HG03025 (cell line): ENCODE data around the gene PRMT1.

ENCODE experiments used
- ATAC-seq: cut with Tn5 transposase; IDR thresholded peaks from one replicate; pipeline ENCODE4 v1.9.1; 2021; ENCODE audit warnings: mild to moderate bottlenecking, moderate library complexity; ENCODE audit not compliant: unreplicated experiment, low FRiP score

Gene PRMT1

GRCh38 chr19:49687566-49688316 is 10.7 kb downstream of the PRMT1 start:
- no peak for ATAC-seq

DNA sequence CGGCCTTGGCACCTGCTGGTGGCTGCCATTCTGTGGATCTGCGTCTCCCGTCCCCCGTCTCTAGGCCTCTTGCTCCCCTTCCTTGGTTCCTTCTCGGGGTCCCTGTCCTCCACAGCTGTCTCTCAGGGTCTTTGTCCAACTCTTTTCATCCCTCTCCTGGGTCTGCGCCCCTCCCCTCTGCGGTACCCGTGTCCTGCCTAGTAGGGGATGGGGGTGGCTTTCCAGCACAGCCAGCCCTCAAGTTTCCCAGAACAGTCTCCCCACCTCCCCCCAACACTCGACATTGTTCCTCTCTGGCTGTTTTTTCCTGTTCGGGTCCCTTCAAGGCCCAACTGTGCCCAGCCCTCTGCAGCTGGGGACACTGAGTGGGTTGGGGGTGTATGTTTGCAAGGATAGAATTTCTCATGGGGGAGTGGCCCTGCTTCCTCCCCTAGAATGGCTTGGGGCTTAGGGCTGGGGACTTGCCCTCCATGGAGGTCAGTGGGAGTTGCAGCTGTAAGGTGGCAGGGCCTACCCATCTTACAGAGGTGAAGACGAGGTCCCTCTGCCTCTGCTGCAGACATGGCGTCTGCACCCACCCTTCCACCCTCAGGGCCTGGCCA is 11.6 kb downstream of the PRMT1 start:
- no peak for ATAC-seq

DNA sequence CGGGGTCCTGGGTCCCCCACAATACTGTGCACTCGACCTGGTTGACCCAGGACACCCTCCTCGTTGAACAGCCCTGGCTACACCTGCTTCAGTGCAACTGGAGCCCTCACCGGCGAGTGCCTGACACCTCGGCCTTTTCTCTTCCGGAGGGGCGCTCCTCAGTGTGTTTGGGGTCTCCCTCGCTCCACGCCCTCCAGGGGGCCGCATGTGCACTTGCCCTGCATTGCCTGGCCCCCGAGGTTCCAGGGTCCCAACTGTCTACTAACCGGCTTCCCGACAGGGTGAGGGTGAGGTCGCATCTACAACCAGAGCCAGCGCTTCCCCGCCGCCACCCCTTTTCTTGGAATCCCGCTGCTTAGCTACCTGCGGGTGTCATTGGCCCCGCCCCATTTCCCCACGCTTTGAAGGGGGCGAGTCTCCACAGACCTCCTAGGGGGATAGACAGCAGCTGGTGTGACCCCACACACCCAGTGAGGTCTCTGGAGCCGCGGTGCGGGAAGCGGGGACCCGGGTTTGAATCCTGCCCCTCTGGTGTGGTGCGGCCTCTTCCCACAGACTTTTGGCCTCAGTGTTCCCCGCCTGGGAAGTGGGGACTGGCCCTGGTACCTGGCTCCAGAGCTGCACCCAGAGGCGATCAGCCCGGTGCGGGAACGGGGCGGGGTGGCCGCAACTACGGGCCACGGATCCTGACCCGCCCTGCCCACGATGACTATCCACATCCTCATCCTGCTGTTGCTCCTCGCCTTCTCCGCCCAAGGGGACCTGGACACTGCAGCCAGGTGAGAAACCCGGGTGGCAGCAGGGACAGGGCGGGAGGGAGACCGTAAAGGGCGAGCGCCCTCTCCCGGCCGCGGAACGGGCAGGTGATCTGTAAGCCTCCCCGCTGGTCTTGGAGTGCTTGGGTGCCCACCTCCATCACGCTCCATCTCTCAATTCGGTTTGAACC is 12.3 kb downstream of the PRMT1 start, which contains the start of gene ADM5:
Gene ADM5 (plus strand): TSS at position 462 of the 946 bp plus-strand sequence. CDS start 244 bp downstream, at position 706.
- no peak for ATAC-seq

DNA sequence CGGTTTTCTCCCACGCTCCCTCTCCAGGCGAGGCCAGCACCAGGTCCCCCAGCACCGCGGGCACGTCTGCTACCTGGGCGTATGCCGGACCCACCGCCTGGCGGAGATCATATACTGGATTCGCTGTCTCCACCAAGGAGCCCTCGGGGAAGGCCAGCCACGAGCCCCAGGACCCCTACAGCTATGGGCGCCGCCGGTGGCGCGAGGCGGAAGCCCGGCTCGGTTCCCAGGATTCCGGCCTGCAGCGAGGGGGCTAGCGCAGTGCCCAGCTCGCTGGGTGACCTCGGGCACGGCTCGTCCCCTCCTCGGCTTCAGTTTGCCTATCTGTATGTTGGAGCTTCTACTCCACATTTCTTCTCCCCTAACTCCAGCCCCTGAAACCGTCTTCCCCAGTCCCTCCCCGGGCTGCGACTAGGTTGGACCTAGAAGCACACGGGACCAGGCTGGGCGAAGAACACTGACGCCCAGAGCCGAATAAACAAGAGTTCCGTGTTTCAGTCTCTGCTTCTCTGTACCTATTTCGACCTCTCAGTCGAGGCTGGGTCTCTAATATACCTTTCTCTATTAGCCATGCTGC is 13.1 kb downstream of the PRMT1 start:
- no peak for ATAC-seq

GRCh38 chr19:49690656-49691242 is 13.7 kb downstream of the PRMT1 start, which contains the start of gene CPT1C:
Gene CPT1C, plus strand, starts transcription at chr19:49691116. Its CDS starts 1,137 bp downstream, at chr19:49692253.
- ATAC-seq: no peak

- no peak for ATAC-seq
Measured at GRCh38 chr19:49691243-49692146, 14.4 kb downstream of the PRMT1 start.

DNA sequence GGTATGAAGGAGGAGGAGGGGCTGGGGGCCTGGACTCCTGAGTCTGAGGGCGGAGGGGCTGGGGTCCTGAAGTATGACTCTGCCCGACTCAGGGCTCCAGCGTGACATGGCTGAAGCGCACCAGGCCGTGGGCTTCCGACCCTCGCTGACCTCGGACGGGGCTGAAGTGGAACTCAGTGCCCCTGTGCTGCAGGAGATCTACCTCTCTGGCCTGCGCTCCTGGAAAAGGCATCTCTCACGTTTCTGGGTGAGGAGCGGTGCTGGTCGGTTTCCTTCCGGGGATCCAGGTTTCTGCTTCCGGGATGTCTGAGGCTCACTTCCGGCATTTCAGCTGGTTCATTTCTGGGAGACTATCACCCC is 15.1 kb downstream of the PRMT1 start:
- no peak for ATAC-seq

GRCh38 chr19:49696115-49696514 is 19.0 kb downstream of the PRMT1 start:
- ATAC-seq: no peak

- no peak for ATAC-seq
Measured at GRCh38 chr19:49696865-49697264, 19.8 kb downstream of the PRMT1 start.

DNA sequence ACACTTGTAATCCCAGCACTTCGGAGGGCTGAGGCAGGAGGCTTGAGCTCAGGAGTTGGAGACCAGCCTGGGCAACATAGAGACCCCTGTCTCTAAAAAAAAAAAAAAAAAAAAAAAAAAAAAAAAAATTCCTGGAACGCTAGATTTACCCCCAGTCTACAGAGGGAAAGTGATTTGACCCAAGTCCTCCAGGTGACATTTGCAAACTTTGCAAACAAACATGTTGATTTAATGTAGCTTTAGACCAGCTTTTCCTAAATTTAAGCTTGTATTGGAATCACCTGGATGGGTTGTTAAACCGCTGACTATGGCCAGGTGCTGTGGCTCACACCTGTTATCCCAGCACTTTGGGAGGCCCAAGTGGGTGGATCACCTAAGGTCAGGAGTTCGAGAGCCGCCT is 22.3 kb downstream of the PRMT1 start:
- no peak for ATAC-seq

- ATAC-seq: no peak
Measured at GRCh38 chr19:49700563-49700962, 23.5 kb downstream of the PRMT1 start.

GRCh38 chr19:49701271-49701786 is 24.3 kb downstream of the PRMT1 start:
- ATAC-seq: no peak

DNA sequence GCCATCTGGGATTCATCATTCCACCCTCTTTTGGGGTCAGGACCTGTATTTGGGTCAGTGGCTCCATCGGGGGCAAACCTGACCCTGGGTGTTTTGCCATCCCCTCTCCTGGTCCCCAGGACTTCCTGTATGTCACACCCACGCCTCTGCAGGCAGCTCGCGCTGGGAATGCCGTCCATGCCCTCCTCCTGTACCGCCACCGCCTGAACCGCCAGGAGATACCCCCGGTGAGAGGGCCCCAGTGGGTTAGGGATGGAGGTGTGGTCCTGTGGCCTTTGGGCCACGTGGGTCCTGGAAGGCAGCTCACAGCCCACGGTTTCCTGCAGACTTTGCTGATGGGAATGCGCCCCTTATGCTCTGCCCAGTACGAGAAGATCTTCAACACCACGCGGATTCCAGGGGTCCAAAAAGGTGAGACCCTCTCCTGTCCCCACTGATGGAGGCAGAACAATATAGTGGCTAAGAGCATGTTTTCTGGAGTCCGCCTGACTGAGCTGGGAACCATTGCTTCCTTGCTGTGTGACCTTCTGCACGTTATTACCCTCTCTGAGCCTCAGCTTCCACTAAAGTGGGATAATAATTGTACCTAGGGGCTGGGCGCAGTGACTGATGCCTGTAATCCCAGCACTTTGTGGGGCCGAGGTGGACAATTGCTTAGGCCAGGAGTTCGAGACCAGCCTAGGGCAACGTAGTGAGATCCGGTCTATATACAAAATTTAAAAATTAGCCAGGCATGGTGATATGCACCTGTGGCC is 28.0 kb downstream of the PRMT1 start:
- ATAC-seq: no peak

GRCh38 chr19:49705919-49706318 is 28.8 kb downstream of the PRMT1 start:
- ATAC-seq: no peak

DNA sequence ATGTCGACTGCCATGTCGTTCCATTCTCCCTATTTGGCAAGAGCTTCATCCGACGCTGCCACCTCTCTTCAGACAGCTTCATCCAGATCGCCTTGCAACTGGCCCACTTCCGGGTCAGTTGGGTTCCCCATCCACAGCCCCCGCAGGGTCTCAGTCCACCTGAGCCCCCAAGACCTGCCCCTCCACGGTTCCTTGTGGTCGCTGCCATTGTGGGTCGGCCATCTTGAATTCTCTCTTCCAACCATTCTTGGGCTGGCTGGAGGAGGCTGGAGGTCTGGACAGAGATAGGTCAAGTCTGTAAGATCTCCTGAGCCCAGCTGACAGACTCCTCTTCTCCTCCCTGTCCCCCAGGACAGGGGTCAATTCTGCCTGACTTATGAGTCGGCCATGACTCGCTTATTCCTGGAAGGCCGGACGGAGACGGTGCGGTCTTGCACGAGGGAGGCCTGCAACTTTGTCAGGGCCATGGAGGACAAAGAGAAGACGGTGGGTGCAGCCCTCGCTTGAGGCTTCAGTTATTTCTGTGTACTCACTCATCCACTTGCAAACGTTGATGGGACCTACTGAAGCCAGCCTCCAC is 33.4 kb downstream of the PRMT1 start:
- no peak for ATAC-seq

- ATAC-seq: no peak
Measured at GRCh38 chr19:49712397-49712859, 35.4 kb downstream of the PRMT1 start.

DNA sequence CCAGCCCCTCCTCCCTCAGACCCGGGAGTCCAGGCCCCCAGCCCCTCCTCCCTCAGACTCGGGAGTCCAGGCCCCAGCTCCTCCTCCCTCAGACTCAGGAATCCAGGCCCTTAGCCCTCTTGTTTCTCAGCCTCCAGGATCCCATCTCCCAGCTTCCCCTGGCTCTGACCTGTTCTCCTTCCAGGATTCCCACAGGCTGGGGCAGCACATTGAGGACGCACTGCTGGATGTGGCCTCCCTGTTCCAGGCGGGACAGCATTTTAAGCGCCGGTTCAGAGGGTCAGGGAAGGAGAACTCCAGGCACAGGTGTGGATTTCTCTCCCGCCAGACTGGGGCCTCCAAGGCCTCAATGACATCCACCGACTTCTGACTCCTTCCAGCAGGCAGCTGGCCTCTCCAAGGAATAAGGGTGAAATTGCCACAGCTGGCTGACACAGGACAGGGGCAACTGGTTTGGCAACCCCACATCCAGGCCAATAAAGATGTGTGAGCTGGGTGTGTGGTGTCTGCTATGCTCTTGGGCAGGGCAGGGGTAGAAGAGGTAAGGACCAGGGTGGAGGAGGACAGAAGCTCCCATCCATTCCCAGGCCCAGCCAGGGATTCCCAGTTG is 36.3 kb downstream of the PRMT1 start:
- no peak for ATAC-seq
